Lower leg skin (tissue), 3 donors: Measurements from ENCODE around the gene CAVIN4.

Experiments used
- CTCF ChIP-seq, 3 donors: fragments of 450-650 bp; IDR thresholded peaks; one replicate each; pipeline ENCODE4 v1.5.1; 2016; ENCODE audit warnings: antibody characterized with exemption in 3 of 3, mild to moderate bottlenecking in 3 of 3, moderate library complexity in 2 of 3
- POLR2A ChIP-seq, 2 donors: fragments of 450-650 bp; IDR thresholded peaks; one replicate each; pipeline ENCODE4 v1.6.1; 2016 to 2017; ENCODE audit warnings: antibody characterized with exemption in 2 of 2, mild to moderate bottlenecking in 1 of 2, moderate library complexity in 1 of 2

- TF ChIP-seq CTCF (IDR thresholded peaks at IDR 0.05): no peak
- no peak for TF ChIP-seq POLR2A (IDR thresholded peaks at IDR 0.05)
These were observed 16.6 kb upstream of the CAVIN4 start for GRCh38 chr9:100561256-100561655.
